Stimulated activated CD8-positive, alpha-beta memory T cell treated with anti-CD3 and anti-CD28 coated beads, Interleukin-7, amount 100 ng/mL, for 24 hours (primary cell): ENCODE data around the gene ATG4C.
A peak's percentile ranks its signal among the peaks of the same experiment; 100 is the strongest.
"Not testable (repeated sequence)": the region's sequence is repeated elsewhere in the genome, so short reads cannot be mapped to it uniquely, and the experiment has no call there.

ENCODE experiments used
- DNase-seq: peaks from one replicate; pipeline ENCODE4 v3.0.0-alpha.2; 2020; ENCODE audit warnings: low read depth

ATG4C gene

GRCh38 chr1:62783736-62784508 is at the start of gene ATG4C:
Gene ATG4C, plus strand, starts transcription at chr1:62784132. Its CDS starts 19,655 bp downstream, at chr1:62803787.
- peak; percentile 82 for DNase-seq

GRCh38 chr1:62735491-62736171 is 48.3 kb upstream of the ATG4C start:
- DNase-seq = no peak

- DNase-seq = not testable (repeated sequence)
These were observed 43.2 kb upstream of the ATG4C start for GRCh38 chr1:62740701-62741100.

GRCh38 chr1:62744611-62745577 is 39.0 kb upstream of the ATG4C start:
- no peak for DNase-seq

GRCh38 chr1:62746086-62746808 is 37.7 kb upstream of the ATG4C start:
- DNase-seq = no peak

GRCh38 chr1:62746809-62747138 is 37.2 kb upstream of the ATG4C start:
- no peak for DNase-seq

GRCh38 chr1:62753031-62753965 is 30.6 kb upstream of the ATG4C start:
- DNase-seq = no peak

GRCh38 chr1:62754938-62755337 is 29.0 kb upstream of the ATG4C start:
- not testable (repeated sequence) for DNase-seq

- not testable (repeated sequence) for DNase-seq
These were observed 27.6 kb upstream of the ATG4C start for GRCh38 chr1:62756255-62756884.

GRCh38 chr1:62759232-62759875 is 24.6 kb upstream of the ATG4C start:
- DNase-seq = not testable (repeated sequence)

- not testable (repeated sequence) for DNase-seq
These were observed 23.7 kb upstream of the ATG4C start for GRCh38 chr1:62760021-62760782.

- DNase-seq = not testable (repeated sequence)
These were observed 22.6 kb upstream of the ATG4C start for GRCh38 chr1:62761223-62761870.

- DNase-seq = not testable (repeated sequence)
These were observed 21.9 kb upstream of the ATG4C start for GRCh38 chr1:62762027-62762426.

- DNase-seq = no peak
These were observed 18.0 kb upstream of the ATG4C start for GRCh38 chr1:62765981-62766380.

GRCh38 chr1:62768551-62768950 is 15.4 kb upstream of the ATG4C start:
- DNase-seq = not testable (repeated sequence)

GRCh38 chr1:62772607-62773295 is 11.2 kb upstream of the ATG4C start:
- DNase-seq = no peak

- DNase-seq = no peak
These were observed 9.9 kb upstream of the ATG4C start for GRCh38 chr1:62774006-62774405.
